Nephron (organoid): ENCODE results near the gene MTERF4.

ENCODE experiments used
- H3K27ac Mint-ChIP-seq, 3 experiments: 2 replicates each; pipeline ENCODE4 v1.8.0; 2020; ENCODE audit warnings: mixed read lengths in 3 of 3, mild to moderate bottlenecking in 2 of 3, moderate library complexity in 1 of 3
- H3K27me3 Mint-ChIP-seq: 2 replicates; pipeline ENCODE4 v1.8.0; 2021; ENCODE audit warnings: low read depth, mild to moderate bottlenecking, moderate library complexity, mixed read lengths
- H3K36me3 Mint-ChIP-seq: 2 replicates; pipeline ENCODE4 v1.8.0; 2020; ENCODE audit warnings: low read depth, mixed read lengths
- H3K4me1 Mint-ChIP-seq: 2 replicates; pipeline ENCODE4 v1.8.0; 2020; ENCODE audit warnings: mixed read lengths
- H3K4me3 Mint-ChIP-seq, 3 experiments: 2 replicates each; pipeline ENCODE4 v1.8.0; 2020; ENCODE audit warnings: mild to moderate bottlenecking in 3 of 3, mixed read lengths in 3 of 3, moderate library complexity in 2 of 3
- H3K9me3 Mint-ChIP-seq: 2 replicates; pipeline ENCODE4 v1.8.0; 2020; ENCODE audit warnings: mixed read lengths
- TF ChIP-seq, protein P1 (sequence below), 3 experiments: fragments of 200-600 bp; sonication (generic); IDR thresholded peaks; one replicate each; pipeline ENCODE4 v1.5.0; 2021; ENCODE audit warnings: antibody characterized with exemption in 3 of 3; ENCODE audit not compliant: unreplicated experiment in 3 of 3

Gene MTERF4

DNA sequence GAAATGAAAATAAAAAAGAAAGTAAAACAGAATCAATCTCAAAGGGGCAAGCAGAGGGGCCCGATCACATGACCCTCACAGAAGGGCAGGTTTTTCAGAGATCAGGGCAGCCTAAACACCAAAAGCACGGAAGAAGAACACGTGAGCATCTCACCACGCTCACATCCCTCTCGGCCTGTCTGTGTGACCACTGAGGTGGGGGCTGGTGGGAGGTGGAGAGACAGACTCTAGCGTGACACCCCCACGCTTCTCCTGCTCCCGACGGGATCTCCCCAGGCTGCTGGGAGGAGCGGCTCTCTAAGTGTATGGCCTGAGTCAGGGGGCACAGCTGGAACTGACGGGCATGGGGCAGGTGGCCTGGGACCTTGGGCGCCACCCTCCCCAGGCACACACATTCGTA is 23.5 kb upstream of the MTERF4 start:
- H3K4me1 Mint-ChIP-seq = no peaks in the 10 kb centered on the region
- H3K27me3 Mint-ChIP-seq = no peaks in the 10 kb centered on the region
- peaks cover 15% of the 10 kb centered on the region for H3K36me3 Mint-ChIP-seq
- no peak overlapping the region for H3K27ac Mint-ChIP-seq
- H3K4me3 Mint-ChIP-seq = no peak overlapping the region
- no peaks in the 10 kb centered on the region for H3K9me3 Mint-ChIP-seq
- TF ChIP-seq, protein P1, sequence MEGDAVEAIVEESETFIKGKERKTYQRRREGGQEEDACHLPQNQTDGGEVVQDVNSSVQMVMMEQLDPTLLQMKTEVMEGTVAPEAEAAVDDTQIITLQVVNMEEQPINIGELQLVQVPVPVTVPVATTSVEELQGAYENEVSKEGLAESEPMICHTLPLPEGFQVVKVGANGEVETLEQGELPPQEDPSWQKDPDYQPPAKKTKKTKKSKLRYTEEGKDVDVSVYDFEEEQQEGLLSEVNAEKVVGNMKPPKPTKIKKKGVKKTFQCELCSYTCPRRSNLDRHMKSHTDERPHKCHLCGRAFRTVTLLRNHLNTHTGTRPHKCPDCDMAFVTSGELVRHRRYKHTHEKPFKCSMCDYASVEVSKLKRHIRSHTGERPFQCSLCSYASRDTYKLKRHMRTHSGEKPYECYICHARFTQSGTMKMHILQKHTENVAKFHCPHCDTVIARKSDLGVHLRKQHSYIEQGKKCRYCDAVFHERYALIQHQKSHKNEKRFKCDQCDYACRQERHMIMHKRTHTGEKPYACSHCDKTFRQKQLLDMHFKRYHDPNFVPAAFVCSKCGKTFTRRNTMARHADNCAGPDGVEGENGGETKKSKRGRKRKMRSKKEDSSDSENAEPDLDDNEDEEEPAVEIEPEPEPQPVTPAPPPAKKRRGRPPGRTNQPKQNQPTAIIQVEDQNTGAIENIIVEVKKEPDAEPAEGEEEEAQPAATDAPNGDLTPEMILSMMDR (IDR thresholded peaks at IDR 0.05; ENCODE audit: unreplicated experiment in 3 of 3) = no peak

DNA sequence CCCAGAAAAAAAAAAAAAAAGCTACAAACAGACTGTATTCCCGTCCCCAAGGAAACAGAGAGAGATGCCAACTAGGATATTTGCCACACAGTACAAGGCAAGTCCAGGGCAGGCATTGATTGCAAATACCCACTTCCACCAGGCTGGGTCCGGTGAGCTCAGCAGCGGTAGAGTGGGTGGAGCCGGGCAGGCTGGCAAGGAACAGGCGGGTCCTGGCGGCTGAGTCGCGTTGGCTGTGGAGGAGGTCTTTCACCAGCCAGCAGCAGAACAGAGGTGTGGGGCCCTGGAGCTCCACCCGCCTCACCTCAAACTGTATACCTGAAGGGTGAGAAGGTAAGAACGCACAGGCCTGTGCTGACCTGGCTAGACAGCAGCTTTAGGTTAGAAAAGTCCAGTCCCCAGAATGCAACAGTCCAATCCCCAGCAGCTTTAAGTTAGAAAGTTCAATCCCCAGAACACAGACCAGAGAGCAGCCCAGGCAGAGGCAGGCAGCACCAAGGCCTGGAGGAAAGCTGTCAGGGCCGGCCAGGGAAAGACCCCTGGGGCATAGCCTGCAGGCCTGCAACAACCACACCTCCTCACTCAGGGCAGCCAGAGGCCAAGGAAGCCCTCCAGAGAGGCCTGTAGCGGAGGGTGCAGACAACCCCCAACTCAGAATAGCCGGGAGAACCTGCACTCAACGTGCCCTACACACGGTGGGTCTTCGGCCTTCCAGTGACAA is 21.9 kb upstream of the MTERF4 start:
- H3K9me3 Mint-ChIP-seq = no peaks in the 10 kb centered on the region
- H3K4me3 Mint-ChIP-seq = no peak overlapping the region
- no peak overlapping the region for H3K27ac Mint-ChIP-seq
- no peaks in the 10 kb centered on the region for H3K4me1 Mint-ChIP-seq
- no peaks in the 10 kb centered on the region for H3K27me3 Mint-ChIP-seq
- H3K36me3 Mint-ChIP-seq = peaks cover 16% of the 10 kb centered on the region
- TF ChIP-seq, protein P1 (IDR thresholded peaks at IDR 0.05; ENCODE audit: unreplicated experiment in 3 of 3) = no peak

DNA sequence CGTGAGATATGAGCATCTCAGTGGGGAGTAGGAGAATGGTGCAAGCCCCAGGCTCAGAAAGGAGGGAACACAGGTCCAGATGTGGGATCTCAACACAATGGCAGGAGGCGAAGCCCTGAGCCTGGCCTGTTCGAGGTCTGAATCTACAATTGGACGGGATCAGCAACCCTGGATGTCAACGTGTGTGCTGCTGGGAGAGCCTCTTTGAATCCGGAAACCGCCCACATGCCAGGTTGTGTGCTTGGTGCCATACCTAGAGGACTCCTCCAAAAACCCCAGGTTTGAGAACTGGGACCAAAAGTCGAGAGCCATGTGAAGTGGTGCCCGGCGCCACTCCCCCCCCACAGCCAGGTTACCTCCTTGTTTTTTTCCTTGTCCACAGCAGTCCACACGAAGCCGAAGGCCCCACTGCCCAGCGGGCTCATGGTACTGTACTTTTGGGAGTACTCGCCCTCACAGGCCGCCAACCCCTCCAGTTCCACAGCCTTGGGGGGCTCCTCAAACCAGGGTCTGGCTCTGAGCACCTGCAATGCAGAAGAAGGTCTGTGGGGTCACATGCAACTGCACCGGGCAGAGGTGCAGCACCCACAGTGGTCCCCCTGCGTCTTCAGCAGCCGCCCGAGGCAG is 20.4 kb upstream of the MTERF4 start:
- H3K36me3 Mint-ChIP-seq = peaks cover 16% of the 10 kb centered on the region
- H3K27me3 Mint-ChIP-seq = no peaks in the 10 kb centered on the region
- H3K4me3 Mint-ChIP-seq = no peak overlapping the region
- TF ChIP-seq, protein P1 (IDR thresholded peaks at IDR 0.05; ENCODE audit: unreplicated experiment in 3 of 3) = no peak
- no peak overlapping the region for H3K27ac Mint-ChIP-seq
- H3K9me3 Mint-ChIP-seq = no peaks in the 10 kb centered on the region
- no peaks in the 10 kb centered on the region for H3K4me1 Mint-ChIP-seq

DNA sequence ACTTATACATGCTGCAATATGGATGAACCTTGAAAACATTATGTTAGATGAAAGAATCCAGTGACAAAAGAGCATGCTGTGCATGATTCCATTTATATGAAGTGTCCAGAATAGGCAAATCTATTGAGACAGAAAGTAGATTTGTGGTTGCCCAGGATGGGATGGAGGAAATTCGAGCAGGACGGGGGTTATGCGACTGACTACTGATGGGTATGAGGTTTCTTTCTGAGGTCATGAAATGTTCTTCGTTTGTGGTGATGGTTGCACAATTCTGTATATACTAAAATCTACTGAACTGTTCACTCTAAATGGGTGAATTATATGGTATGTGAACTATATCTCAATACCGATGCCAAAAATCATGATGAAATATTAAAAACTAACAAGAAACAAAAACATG is 18.9 kb upstream of the MTERF4 start:
- Mint-ChIP-seq H3K9me3 (no peaks in the 10 kb centered on the region), H3K27ac (no peak overlapping the region), H3K4me3 (no peak overlapping the region), H3K4me1 (no peaks in the 10 kb centered on the region), H3K36me3 (peaks cover 19% of the 10 kb centered on the region), H3K27me3 (no peaks in the 10 kb centered on the region)
- TF ChIP-seq, protein P1 (IDR thresholded peaks at IDR 0.05; ENCODE audit: unreplicated experiment in 3 of 3) = no peak

DNA sequence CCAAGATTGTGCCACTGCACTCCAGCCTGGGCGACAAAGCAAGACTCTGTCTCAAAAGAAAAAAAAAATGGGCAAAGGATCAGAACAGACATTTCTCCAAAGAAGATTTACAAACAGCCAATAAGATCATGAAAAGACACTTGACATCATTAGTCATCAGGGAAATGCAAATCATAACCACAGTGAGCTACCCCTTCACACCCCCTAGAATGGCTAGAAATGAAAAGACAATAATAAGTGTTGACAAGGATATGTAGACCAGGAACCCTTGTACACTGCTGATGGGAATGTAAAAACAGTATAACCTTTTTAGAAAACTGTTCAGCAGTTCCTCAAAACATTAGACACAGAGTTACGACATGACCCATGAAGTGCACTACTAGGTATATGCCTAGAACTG is 18.4 kb upstream of the MTERF4 start:
- peaks cover 21% of the 10 kb centered on the region for H3K36me3 Mint-ChIP-seq
- no peaks in the 10 kb centered on the region for H3K27me3 Mint-ChIP-seq
- H3K4me3 Mint-ChIP-seq = no peak overlapping the region
- TF ChIP-seq, protein P1 (IDR thresholded peaks at IDR 0.05; ENCODE audit: unreplicated experiment in 3 of 3) = no peak
- H3K27ac Mint-ChIP-seq = no peak overlapping the region
- no peaks in the 10 kb centered on the region for H3K4me1 Mint-ChIP-seq
- no peaks in the 10 kb centered on the region for H3K9me3 Mint-ChIP-seq
